HG03139 (cell line): Measurements from ENCODE around the gene GRIK1.

Source experiments
- ATAC-seq: cut with Tn5 transposase; IDR thresholded peaks from one replicate; pipeline ENCODE4 v1.9.1; 2021; ENCODE audit not compliant: unreplicated experiment

Gene GRIK1

DNA sequence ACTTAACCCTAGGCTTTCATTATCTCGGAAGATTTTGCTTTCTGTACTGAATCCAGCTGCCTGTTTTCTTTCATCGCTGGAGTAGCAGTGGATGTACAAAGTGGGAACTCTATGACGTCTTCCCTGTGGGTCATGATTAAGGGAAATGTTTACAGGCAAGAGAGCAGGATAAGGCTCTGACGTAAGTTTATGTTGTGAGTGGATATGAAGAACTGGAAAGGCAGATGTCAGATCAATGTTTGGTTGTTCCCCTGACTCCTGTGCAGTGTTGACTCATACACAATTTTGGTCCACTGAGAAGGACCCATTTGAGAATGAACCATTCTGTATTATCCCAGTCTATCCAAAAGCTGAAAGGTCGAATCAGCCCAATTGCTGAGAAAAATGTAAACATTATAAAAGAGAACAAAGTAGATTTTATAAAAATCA, 292.4 kb downstream of the GRIK1 start:
- no peak for ATAC-seq

DNA sequence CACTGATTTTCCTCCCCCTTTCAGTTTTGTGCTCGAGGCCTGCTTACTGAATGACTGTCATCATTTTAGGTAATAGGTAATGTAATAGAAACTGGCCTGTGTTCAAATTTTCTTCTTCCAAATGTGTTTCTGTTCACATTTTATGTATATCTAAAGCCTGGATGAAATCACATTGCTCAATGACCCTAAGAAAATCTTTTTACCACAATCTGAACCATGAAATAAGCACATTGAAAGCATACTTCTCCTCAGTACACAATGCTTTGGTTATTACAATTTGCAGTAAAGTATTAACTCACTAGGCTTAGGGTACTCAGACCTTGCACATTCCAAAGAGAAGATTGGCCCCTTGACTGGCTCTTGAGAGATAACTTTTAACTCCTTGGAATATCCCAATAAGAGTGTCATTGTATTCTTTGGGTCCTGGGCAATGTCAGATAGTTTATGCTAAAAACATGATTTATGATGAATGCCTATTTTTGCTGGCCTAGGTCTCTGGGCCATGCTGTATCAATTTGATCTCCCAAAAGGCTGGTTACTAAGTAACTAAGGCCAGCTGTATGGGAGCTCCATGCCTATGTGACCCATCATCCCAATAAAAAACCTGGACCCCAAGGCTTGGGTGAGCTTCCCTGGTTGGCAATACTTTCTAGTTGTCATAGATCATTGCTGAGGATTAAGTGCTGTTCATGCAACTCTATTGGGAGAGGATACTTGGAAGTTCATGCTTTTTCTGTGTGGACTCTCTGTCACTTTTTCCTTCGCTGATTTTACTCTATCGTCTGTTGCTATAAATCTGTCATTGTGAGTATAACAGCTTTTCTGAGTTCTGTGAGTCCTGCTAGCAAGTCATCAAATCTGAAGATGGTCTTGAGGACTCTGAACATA, 293.9 kb downstream of the GRIK1 start:
- ATAC-seq = no peak

DNA sequence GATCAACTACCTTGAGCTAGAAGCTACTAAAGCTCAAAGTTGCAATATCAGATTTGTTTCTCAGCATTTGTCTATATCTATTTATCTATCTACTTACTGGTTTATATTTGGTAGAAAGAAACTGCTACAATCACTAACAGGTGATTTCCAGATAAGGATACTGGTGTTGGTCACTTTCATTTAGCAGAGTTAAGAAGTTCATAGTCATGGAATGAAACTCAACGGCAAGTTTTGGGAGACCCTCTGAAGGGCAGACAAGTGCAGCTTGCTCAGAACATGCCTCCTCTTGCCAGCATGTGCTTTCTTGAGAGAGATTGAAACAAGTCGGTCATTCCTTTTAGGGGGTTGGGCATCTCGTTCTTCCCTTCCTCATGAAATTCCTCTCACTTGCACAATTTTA, 296.5 kb downstream of the GRIK1 start:
- no peak for ATAC-seq

DNA sequence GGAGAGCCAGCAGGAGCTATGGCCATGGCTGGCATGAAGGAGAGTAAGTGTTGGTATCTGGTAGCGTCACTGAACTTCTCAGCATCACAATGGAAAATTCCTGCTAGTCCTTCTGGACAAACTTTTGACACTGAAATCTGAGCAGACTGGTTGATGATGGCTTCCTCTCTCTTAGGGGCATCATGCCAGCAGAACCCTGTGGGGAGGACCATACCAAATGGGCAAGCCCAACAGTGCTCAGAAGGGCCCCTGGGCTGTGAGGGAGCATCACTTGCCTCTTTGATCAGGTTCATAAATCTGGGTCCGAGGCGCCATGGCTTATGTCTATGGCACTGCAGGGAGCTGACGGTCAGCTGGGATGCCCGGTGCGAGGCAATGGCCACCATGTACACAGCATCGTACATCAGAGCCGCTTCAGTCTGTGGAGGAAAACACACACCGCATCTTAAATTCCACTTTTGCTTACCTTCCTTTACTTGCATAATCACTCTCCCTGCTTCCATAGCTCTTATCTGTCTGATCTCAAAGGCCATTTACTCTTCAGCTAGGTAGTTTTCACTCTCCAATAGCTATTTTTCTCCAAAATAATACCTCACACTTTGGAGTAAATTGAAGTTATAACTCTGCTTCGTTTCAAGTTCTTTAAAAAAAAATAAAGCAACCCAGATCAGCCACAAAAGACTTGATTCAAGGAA, 297.1 kb downstream of the GRIK1 start:
- no peak for ATAC-seq

DNA sequence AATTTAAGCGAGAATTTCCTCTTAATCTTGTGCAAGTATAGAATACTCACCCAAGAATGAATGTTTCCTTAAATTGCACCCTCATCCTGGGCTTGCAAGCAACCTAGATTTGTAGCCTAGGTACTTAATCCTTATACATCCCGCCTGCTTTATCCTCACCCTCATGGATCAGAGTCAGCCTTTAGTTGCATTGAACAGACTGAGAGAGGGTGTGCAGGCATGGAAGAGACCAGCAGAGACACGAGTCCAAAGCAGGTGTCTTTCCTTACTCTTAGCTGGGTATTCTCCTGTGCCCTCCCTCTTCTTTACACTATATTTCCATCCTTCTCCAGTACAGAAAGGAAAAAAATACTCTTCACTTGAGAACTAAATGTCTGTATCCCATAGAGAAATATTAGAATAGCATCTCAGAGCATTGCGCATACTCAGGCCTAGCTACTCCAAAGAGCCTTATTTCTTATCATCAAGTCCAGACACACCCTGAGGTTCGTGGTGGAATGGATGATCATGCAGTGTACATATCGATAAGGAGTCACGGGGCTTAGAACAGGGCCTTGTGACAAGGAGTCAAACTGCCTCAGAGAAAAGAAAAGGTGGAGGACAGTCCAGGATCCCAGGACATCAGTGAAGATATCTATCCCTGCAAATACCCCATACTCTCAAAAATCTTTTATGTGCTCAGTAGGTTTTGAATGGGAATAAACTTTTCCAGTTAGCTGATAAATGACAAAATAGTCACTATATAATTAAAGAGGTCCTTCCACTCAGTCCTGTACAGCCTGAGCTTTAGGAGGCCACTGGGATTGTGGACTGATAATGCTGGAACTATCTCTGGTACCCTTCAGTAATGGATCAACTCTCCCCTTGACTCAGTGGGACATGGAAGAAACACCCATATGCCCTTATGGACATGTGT, 297.9 kb downstream of the GRIK1 start:
- ATAC-seq = no peak

DNA sequence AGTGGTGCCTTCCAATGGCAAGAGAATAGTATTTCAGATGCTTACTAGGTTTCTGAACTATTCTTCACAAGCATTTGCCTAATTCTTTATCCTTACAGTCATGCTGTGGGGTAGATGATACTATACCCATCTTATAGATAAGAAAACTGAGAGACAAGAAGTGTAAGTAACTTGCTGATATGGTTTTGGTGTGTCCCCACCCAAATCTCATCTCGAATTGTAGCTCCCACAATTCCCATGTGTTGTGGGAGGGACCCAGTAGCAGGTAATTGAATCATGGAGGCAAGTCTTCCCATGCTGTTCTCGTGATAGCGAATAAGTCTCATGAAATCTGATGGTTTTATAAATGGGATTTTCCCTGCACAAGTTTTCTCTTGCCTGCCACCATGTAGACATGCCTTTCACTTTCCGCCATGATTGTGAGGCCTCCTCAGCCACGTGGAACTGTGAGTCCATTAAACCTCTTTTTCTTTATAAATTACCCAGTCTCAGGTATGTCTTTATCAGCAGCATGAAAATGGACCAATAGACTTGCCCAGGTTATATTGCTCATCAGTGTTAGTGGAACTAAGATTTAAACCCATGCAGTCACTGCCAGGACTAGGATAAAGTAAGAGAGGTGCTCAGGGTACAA, 298.7 kb downstream of the GRIK1 start:
- ATAC-seq = no peak

DNA sequence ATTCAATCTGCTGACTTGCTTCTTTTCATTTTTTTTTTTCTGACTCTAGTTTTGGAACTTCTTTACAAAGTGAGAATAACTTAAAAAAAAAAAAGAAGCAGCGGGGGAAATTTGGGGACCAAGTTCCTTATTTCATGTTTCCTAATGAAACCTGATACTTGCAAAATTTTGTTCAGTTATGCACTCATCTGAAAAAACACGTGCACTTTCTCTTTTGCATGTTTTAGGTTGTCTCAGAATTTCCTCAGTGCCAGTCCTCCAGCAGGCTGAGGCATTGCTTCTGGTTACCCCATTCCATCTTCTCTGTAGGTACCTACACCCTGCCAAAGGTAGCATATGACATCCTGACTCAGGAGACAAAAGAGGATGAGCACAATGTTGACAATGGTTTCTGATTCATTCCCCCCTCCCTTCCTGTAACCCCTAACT, 299.7 kb downstream of the GRIK1 start:
- ATAC-seq = no peak

DNA sequence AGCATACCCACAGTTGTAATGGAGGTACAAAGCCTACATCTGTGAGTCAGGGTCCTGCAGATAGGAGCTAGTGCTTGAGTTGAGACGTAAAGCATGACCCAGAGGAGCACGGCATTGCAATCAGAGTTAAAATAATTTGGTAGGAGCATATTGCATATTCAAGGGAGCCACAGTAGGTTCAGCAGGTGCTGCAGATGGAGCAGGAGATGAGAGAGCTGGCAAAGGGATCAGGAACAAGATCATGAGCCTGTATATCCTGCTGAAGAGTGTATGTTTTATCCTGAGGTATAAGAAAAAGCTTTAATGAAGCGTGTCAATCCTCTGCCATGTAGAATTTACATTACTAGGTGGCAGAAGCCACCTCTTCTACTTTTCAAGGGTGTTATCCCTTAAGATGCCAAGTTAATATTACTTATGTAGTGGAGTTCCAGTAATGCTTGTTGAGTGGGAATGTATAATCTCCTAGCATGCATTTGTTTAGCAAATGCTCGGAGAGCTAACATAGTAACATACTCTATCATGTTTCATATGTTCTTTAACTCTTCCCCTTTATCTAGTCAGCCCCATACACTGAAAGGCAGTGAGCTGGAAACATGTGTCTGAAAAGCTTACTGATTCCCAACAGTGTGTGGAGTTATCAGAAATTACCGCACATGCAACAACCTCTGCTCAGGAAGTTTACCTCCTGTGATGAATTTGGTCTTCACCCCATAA, 300.3 kb downstream of the GRIK1 start:
- ATAC-seq = no peak

DNA sequence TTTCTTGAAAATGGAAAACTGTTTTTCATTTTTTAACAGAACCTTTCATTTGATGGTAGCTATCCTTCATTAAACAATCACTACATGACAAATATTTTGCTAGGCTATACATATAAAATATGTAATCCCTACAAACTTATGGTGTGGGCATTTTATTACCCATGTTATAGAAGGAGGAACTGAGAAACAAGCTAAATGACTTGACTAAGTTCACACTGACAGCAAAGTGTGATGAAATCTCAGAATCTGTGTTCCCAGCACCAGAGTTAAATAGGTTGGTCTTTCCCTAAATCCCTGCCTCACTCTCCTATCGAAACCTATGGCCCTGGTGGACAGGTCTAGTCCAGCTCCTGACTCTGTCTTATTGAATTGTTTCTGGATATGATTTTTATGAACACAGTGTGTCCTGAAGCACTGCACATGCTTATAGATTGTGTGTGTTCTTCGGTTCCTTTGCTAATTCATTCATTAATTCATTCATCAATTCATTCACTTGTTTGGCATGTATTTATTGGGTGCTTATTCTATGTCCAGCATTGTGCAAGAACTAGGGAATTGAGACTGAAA, 301.0 kb downstream of the GRIK1 start:
- no peak for ATAC-seq

DNA sequence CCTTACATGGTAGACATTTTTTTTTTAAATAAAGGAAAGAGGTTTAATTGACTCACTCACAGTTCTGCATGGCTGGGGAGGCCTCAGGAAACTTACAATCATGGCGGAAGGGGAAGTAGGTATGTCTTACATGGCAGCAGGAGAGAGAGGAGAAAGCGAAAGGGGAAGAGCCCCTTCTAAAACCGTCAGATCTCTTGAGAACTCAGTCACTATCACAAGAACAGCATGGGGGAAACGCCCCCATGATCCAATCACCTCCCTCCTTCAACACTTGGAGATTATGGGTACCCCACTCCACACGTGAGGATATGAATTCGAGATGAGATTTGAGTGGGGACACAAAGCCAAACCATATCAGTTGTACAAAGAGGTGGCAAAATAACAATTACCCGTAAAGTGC, 301.7 kb downstream of the GRIK1 start:
- ATAC-seq = no peak

DNA sequence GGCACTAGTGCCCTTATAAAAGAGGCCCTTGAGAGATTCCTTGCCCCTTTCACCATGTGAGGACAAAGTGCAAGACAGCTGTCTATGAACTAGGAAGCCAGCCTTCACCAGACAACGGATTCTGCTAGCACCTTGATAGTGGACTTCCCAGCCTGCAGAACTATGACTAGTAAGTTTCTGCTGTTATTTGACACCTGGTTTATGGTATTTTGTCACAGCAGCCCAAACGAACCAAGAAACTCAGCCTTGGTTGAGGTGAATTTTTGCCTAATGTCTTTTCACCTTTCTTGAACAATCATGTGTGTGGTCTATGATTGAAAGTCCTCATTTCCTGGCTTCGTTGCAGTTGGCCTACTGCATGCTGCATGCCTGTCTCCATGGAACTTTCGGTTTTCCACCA, 302.2 kb downstream of the GRIK1 start:
- no peak for ATAC-seq

DNA sequence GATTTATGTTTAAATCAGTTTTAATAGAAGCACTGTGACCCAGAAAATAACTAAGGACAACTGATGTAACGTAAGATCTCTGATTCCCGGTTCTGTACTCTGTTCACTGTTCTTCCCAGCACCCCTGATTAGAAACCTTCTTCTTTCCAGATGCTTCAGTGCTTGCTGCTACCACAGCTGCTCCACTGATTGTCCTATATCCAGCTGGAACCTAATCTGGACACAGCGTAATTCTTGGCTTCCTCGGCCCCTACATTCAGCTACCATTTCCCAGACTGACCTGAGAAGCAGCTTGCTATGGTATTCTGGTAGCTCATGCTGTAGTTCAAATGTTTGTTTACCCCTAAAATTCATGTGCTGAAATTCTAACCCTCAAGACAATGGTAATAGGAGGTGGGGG, 302.7 kb downstream of the GRIK1 start:
- ATAC-seq = no peak

DNA sequence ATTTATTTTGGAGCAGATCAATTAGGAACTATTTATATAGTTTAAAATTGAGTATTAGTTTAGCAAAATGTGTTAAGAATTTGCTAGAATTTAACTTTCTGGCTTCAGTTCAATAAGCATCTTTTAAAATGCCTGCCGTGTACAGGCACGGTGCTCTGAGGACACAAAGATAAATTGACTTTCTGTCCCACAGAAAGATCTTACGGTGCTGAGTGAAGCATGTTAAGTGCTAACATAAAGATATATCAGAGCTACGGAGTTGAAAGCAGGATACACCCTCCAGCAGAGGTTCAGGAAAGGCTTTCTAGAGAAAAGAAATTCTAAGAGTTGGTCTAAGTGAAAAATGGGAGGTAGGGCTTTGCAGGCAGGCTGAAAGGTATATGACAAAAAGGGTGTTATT, 305.4 kb downstream of the GRIK1 start:
- no peak for ATAC-seq

DNA sequence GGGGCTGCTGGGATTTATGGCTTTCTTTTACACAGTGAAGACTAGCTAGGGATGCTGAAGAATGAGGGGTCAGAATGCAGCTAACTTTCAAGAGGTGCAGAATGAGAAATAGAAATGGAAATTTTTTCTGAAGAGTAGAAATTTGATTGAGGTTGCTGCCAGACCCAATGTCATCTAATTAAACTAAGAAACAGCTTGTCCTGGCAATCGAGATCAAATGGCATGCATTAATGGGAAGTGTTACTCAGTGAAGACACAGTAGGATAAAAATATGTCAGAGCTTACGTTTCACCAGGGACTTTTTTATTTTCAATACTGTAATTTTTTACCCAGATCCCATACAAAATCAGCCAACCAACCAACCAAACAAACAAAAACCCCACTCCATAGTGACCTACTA, 306.0 kb downstream of the GRIK1 start:
- no peak for ATAC-seq

DNA sequence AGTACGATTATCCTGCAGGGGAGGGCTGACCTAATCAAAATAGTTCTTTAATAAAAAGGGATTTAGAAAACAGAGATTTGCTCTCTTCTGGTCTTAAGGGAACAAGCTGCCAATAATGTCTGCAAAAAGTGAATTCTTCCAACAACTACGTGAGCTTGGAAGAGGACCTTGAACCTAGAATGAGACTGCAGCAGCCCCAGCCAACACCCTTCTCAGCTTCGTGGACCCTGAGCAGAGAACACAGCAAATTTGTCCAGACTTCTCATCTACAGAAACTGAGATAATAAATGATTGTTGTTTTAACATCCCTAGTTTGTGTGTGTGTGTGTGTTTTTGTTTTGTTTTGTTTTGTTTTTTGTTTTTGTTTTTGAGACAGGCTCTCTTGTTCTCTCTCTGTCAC, 309.4 kb downstream of the GRIK1 start:
- no peak for ATAC-seq

DNA sequence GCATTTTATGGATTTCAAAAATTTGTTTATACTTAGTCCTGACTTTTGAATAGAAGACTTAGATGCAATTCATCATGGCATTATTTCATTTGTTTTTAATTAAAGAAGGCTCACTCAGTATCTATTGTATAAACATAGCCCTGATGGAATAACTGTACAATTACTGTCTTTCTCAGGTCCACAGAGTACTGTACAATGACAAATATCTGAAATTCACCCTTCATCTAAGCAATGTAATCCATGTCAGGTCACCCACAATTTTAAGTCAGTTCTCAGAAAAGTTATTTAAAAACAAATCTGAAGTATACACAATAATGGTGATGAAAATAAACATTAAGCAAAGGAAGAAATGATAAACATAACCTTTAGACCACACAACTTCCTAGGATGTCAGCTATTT, 311.9 kb downstream of the GRIK1 start:
- no peak for ATAC-seq

DNA sequence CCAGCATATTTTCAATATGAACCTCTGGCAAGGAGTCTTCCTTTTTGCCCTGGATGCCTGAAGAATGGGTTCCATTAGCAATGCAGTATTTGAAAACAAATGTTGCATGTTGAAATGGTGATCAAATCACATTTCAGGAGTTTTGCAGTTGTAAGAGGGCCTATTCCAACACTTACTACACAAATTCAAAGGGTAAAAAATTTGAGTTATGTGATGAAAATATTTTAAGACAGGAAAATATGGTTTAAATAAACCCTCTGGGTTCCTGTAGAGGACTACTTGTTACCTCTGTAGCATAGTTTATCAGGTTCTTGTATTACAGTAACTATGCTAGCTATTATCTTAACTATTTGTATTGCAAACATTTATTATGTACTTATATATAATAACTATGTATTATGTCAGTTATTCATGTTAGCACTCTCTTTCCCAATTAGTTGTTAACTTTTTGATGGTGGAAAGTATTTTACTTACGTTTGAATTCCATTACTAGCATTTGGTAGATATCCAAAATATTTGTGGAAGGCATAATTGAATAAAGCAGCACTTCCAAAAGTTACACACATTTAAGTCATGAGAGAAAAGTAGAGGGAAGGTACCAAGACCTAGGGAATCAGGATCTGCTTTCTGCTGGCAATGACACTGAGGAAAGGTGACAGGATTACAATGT, 312.9 kb downstream of the GRIK1 start:
- ATAC-seq = no peak

DNA sequence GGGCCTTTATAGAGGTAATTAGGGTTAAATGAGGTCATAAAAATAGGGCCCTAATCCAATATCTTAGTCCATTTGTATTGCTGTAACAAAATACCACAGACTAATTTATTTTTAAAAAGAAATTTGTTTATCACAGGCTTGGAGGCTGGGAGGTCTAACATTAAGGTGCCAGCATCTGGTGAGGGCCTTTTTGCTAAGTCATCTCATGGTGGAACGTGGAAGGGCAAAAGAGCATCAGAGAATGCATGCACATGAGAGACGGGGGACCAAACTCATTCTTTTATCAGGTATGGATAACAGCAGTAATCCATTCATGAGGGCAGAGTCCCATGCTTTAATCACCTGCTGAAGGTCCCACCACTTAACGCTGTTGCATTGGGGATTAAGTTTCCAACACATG, 313.8 kb downstream of the GRIK1 start:
- ATAC-seq = no peak

DNA sequence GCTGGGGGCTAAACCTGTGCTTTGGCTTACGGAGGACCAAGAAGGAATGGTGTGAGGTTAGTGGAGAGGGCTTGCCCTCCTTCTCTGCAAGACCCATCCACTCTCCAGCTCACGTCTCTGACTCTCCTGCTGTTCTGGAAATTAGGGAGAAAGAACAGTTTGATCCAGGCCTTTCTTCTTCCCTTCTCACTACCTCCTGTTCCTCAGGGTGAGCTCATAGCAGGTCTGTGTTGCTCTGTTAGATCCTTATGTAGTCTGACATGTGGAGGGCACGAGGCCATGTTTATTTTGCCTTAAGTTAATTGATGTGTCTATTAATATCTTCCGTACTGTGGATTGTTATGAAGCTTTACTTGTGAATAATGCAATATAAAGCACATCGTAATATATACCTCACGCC, 315.0 kb downstream of the GRIK1 start:
- ATAC-seq = no peak
